Measurements from ENCODE around the gene CCL25. TPM values are rescaled to one million over a fixed set of nuclear protein-coding genes. Genes with fewer than 3 reads are reported as not detected.

Gene CCL25
- total and polyA plus RNA-seq, 2 of the 4 experiments (the other 2 are of a cell fraction) = not detected

DNA sequence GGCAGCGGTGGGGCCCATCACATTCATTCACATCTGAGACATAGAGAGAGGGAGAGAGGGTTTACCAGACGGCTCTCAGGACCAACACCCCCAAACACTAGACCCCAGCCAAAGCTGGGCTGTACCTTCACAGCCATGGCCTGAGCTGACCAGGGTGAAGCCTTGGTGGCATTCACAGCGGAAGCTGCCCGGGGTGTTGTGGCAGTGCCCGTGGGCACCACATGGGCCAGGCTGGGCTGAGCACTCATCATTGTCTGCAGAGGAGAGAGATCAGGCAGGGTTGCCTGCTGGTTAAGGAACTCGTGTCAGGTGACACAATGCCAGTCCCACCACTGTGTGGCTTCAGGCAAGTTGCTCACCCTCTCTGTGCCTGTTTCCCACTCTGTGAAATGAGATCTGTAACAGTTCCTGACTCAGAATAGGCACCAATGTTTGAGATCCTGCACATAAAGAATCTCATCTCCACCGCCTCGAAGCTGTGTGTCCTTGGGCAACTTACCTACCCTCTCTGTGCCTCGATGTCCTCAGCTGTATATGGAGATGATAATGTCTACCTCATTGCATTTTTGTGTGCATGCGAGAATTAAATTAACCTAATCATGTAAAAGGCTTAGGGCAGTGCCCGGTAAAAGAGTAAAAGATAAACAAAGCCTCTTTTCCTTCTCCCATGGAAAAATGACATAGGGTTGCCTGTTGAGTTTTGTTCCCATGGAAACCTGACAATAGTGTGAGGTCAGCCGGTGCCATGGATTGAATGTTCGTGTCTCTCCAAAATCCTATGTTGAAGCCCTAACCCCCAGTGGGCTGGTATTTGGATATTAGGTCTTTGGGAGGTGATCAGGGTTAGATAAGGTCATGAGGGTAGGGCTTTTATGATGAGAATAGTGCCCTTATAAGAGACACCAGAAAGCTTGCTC is 22.9 kb downstream of the CCL25 start (continued):
- no peak for TF ChIP-seq MAFK (IDR thresholded peaks at IDR 0.05; ENCODE audit: low read depth, low read length)
- TF ChIP-seq POLR2A (IDR thresholded peaks at IDR 0.05; ENCODE audit: low read depth, low read length) = no peak

DNA sequence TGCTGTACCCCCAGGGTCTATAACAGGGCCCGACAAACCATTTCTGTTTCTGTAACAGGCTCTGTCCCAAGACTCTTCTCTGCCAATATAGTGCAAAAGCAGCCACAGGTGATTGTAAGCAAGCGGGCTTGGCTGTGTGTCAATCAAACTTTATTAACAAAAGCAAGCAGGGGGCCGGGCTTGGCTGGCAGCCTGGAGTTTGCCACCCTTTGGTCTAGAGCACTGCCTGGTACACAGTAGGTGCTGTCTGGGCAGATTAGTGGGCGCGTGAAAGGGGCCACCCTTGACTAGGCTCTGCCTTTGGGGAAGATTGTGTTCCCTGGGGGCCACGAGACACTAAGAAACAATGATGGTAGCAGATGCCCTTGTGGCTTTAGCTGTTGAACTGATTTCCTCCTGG is 27.4 kb downstream of the CCL25 start:
- in situ Hi-C loops (cut with MboI; ENCODE audit: low sequenced_read_pairs) (no loop called here), intact Hi-C loops (cut with micrococcal nuclease) (no loop called here), dilution Hi-C loops (cut with HindIII; ENCODE audit: low sequenced_read_pairs, unreplicated experiment) (no loop called here)
- H2AFZ ChIP-seq (replicated peaks; ENCODE audit: low read length, poor library complexity) = no peak overlapping the region
- TF ChIP-seq, protein P1, sequence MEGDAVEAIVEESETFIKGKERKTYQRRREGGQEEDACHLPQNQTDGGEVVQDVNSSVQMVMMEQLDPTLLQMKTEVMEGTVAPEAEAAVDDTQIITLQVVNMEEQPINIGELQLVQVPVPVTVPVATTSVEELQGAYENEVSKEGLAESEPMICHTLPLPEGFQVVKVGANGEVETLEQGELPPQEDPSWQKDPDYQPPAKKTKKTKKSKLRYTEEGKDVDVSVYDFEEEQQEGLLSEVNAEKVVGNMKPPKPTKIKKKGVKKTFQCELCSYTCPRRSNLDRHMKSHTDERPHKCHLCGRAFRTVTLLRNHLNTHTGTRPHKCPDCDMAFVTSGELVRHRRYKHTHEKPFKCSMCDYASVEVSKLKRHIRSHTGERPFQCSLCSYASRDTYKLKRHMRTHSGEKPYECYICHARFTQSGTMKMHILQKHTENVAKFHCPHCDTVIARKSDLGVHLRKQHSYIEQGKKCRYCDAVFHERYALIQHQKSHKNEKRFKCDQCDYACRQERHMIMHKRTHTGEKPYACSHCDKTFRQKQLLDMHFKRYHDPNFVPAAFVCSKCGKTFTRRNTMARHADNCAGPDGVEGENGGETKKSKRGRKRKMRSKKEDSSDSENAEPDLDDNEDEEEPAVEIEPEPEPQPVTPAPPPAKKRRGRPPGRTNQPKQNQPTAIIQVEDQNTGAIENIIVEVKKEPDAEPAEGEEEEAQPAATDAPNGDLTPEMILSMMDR (conservative IDR thresholded peaks at IDR 0.05; ENCODE audit: low read depth, low read length) = no peak
- TF ChIP-seq CEBPB (IDR thresholded peaks at IDR 0.05; ENCODE audit: low read depth, low read length) (no peak), FOS (IDR thresholded peaks at IDR 0.05; ENCODE audit: low read depth, low read length) (no peak), BHLHE40 (IDR thresholded peaks at IDR 0.05; ENCODE audit: low read depth, low read length) (no peak), CHD1 (IDR thresholded peaks at IDR 0.05; ENCODE audit: low read depth, low read length) (no peak)
- H4K5ac ChIP-seq (ENCODE audit: low read depth, low read length) = no peak overlapping the region
- ChIA-PET POLR2A (ENCODE audit: unreplicated experiment) (no interaction called here), CTCF (no interaction called here)
- no peak overlapping the region for H2AK5ac ChIP-seq (ENCODE audit: low read depth, low read length)
- H3K4me3 ChIP-seq (ENCODE audit: insufficient read depth, low read depth, low read length) = no peak overlapping the region
- no peak for ATAC-seq (ENCODE audit: low read depth)
- no peaks in the 10 kb centered on the region for H3K36me3 ChIP-seq (ENCODE audit: control insufficient read depth, insufficient read depth, low read length)
- no TSS peak for BruUV-seq (replicated peaks)
- H2BK120ac ChIP-seq (ENCODE audit: low read depth, low read length) = no peak overlapping the region
- H3K9me1 ChIP-seq (ENCODE audit: insufficient read depth, low read length) = no peaks in the 10 kb centered on the region
- no peak overlapping the region for H2BK20ac ChIP-seq (ENCODE audit: low read depth, low read length)
- no peak overlapping the region for H3K4ac ChIP-seq (ENCODE audit: low read depth, low read length)
- no peak overlapping the region for H3K23ac ChIP-seq (ENCODE audit: low read depth, low read length)
- H3K27ac ChIP-seq (ENCODE audit: insufficient read depth, low read length) = no peak overlapping the region
- no peak overlapping the region for H2AK9ac ChIP-seq (replicated peaks; ENCODE audit: low read depth, low read length, poor library complexity)
- no peak overlapping the region for H2BK15ac ChIP-seq (ENCODE audit: low read depth, low read length)
- no peak overlapping the region for H3K4me2 ChIP-seq (ENCODE audit: low read depth, low read length)
- H3K4me1 ChIP-seq (ENCODE audit: control insufficient read depth, insufficient read depth, low read length) = no peaks in the 10 kb centered on the region
- 76% methylated on average over 4 of the region's 6 CpGs; no CpG with 5 or more reads in 1 of the 2 experiments for WGBS, 2 experiments (ENCODE audit: extremely low coverage in 2 of 2, insufficient read length in 1 of 2)
- no peak overlapping the region for H2BK5ac ChIP-seq (ENCODE audit: low read depth, low read length, poor library complexity, severe bottlenecking)
- no peaks in the 10 kb centered on the region; the same call in 1 of the 2 replicates for H3K27me3 ChIP-seq (ENCODE audit: control insufficient read depth, insufficient read depth, low read length)
- no peaks in the 10 kb centered on the region for H3K79me1 ChIP-seq (ENCODE audit: low read depth in 1 of 2, low read length in 2 of 2)
- no peak overlapping the region for H3K9ac ChIP-seq (ENCODE audit: low read depth, low read length)
- H3K18ac ChIP-seq (ENCODE audit: low read depth, low read length) = no peak overlapping the region
- H3K14ac ChIP-seq (replicated peaks; ENCODE audit: low read depth, low read length) = no peak overlapping the region
- DNase-seq = no peak
- H4K91ac ChIP-seq (ENCODE audit: insufficient read depth, low read depth, low read length) = no peak overlapping the region
- H3K56ac ChIP-seq (ENCODE audit: extremely low read depth, insufficient read depth, low read length) = no peak overlapping the region
- no peaks in the 10 kb centered on the region for H3K9me3 ChIP-seq (ENCODE audit: control insufficient read depth, insufficient read depth, low read length)
- no peak overlapping the region for H4K8ac ChIP-seq (ENCODE audit: low read depth in 2 of 2, low read length in 2 of 2)
- no peaks in the 10 kb centered on the region for H4K20me1 ChIP-seq (ENCODE audit: insufficient read depth, low read length)
